Neuronal stem cell (in vitro differentiated cells): Measurements from ENCODE around the gene TLX1.

Source experiments
- DNase-seq: peaks from one replicate; pipeline ENCODE4 v3.0.0-alpha.2; 2013; ENCODE audit warnings: low spot score
- H2AFZ ChIP-seq: one replicate; pipeline ENCODE4 v1.6.1; 2013; ENCODE audit warnings: mild to moderate bottlenecking, low read length, inconsistent platforms
- H2AK5ac ChIP-seq: 2 replicates; pipeline ENCODE4 v1.6.1; 2013; ENCODE audit warnings: low read depth, mild to moderate bottlenecking, inconsistent platforms, low read length, moderate library complexity, mixed read lengths
- H2BK120ac ChIP-seq: 2 replicates; pipeline ENCODE4 v1.6.1; 2013; ENCODE audit warnings: low read depth, mild to moderate bottlenecking, inconsistent platforms, low read length, moderate library complexity, mixed read lengths
- H2BK12ac ChIP-seq: one replicate; pipeline ENCODE4 v1.6.1; 2013; ENCODE audit warnings: low read length, inconsistent platforms
- H2BK15ac ChIP-seq: 2 replicates; pipeline ENCODE4 v1.6.1; 2013; ENCODE audit warnings: mild to moderate bottlenecking, low read length, inconsistent platforms, mixed read lengths
- H2BK5ac ChIP-seq: one replicate; pipeline ENCODE4 v1.6.1; 2013; ENCODE audit warnings: inconsistent platforms, mild to moderate bottlenecking, low read length, moderate library complexity
- H3K14ac ChIP-seq: one replicate; pipeline ENCODE4 v1.6.1; 2013; ENCODE audit warnings: low read length, inconsistent platforms
- H3K18ac ChIP-seq: 2 replicates; pipeline ENCODE4 v1.6.1; 2013; ENCODE audit warnings: low read length, inconsistent platforms
- H3K23ac ChIP-seq: 2 replicates; pipeline ENCODE4 v1.6.1; 2013; ENCODE audit warnings: low read depth, mild to moderate bottlenecking, mixed read lengths, low read length, inconsistent platforms; ENCODE audit not compliant: poor library complexity
- H3K27ac ChIP-seq: replicated peaks from 3 replicates; pipeline ENCODE4 v1.5.1; 2013; ENCODE audit warnings: low read length, inconsistent platforms
- H3K27me3 ChIP-seq, 3 experiments: 2 replicates each; pipeline ENCODE4 v1.6.1; 2013; ENCODE audit warnings: low read length in 3 of 3, mild to moderate bottlenecking in 2 of 3, inconsistent platforms in 1 of 3, low read depth in 1 of 3, mixed read lengths in 1 of 3, moderate library complexity in 1 of 3; ENCODE audit not compliant: control insufficient read depth in 3 of 3, insufficient read depth in 3 of 3
- H3K36me3 ChIP-seq, 2 donors: replicated peaks in 1 of 2; 2 replicates each; pipeline ENCODE4 v1.6.1; 2013; ENCODE audit warnings: low read length in 2 of 2; ENCODE audit not compliant: control insufficient read depth in 2 of 2, insufficient read depth in 2 of 2
- H3K4ac ChIP-seq: 2 replicates; pipeline ENCODE4 v1.6.1; 2013; ENCODE audit warnings: inconsistent platforms, mild to moderate bottlenecking, low read length, moderate library complexity
- H3K4me1 ChIP-seq, 2 donors: 1 replicate in 1 of 2; 2 replicates in 1 of 2; pipeline ENCODE4 v1.6.1; 2013; ENCODE audit warnings: low read length in 2 of 2, low read depth in 1 of 2; ENCODE audit not compliant: control insufficient read depth in 2 of 2, insufficient read depth in 1 of 2
- H3K4me2 ChIP-seq: one replicate; pipeline ENCODE4 v1.6.1; 2013; ENCODE audit warnings: mild to moderate bottlenecking, low read length, inconsistent platforms; ENCODE audit not compliant: insufficient read depth, poor library complexity, severe bottlenecking
- H3K4me3 ChIP-seq, 2 donors: 2 replicates each; pipeline ENCODE4 v1.5.1; 2013; ENCODE audit warnings: low read length in 2 of 2, mild to moderate bottlenecking in 2 of 2, inconsistent platforms in 1 of 2, moderate library complexity in 1 of 2
- H3K79me1 ChIP-seq: one replicate; pipeline ENCODE4 v1.6.1; 2013; ENCODE audit warnings: low read depth, mild to moderate bottlenecking, inconsistent platforms, low read length, moderate library complexity
- H3K9ac ChIP-seq: one replicate; pipeline ENCODE4 v1.6.1; 2013; ENCODE audit warnings: mild to moderate bottlenecking, low read depth, low read length, inconsistent platforms; ENCODE audit not compliant: poor library complexity
- H3K9me3 ChIP-seq, 2 donors: replicated peaks in 1 of 2; 2 replicates each; pipeline versions ENCODE3 to v1.6.1; 2013; ENCODE audit warnings: low read length in 2 of 2, mild to moderate bottlenecking in 2 of 2, inconsistent platforms in 1 of 2, low read depth in 1 of 2, mixed read lengths in 1 of 2, moderate library complexity in 1 of 2; ENCODE audit not compliant: control insufficient read depth in 2 of 2, insufficient read depth in 1 of 2
- H4K8ac ChIP-seq: one replicate; pipeline ENCODE4 v1.6.1; 2013; ENCODE audit warnings: low read depth, mild to moderate bottlenecking, inconsistent platforms, low read length, moderate library complexity
- H4K91ac ChIP-seq: one replicate; pipeline ENCODE4 v1.6.1; 2013; ENCODE audit warnings: low read length, low read depth, mild to moderate bottlenecking, inconsistent platforms; ENCODE audit not compliant: poor library complexity
- WGBS, 2 donors: extraction: QIAGEN DNeasy Blood & Tissue Kit; methylation state at CpG; one replicate each; pipeline ENCODE4 v1.1.7; 2013; ENCODE audit warnings: missing lambda C conversion rate in 2 of 2, mixed read lengths in 1 of 2; ENCODE audit not compliant: insufficient read length in 2 of 2, insufficient replicate concordance in 1 of 2; ENCODE audit errors: extremely low coverage in 2 of 2; 5-methylcytosine and 5-hydroxymethylcytosine counted together

The TLX1 gene

DNA sequence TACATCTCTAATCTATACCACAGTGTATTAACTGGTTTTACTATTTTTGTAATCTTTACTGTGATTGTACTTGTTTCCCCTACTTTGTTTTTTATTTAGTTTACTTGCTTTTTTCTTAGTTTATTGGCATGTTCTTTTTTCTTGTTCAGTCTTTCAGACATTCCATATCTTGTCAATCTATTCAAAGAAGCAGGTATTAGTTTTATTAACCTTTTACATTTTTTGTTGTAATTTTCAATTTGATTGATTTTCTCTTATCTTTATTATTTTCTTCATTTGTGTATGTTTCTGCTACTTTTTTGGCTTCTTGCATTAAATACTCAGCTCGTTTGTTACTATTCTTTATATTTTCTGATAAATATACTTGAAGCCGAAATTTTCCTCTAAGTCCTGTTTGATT lies 41.6 kb downstream of the TLX1 start:
- Histone ChIP-seq H2BK120ac (no peak overlapping the region), H3K9me3 (peaks cover 0 to 2% of the 10 kb centered on the region in 2 donors), H4K8ac (no peak overlapping the region), H3K27ac (no peak overlapping the region), H3K4me3 (no peak overlapping the region), H3K27me3 (peaks cover 0 to 9% (median 0%) of the 10 kb centered on the region in 3 experiments), H3K4me1 (no peaks in the 10 kb centered on the region), H3K4me2 (no peak overlapping the region), H3K79me1 (no peaks in the 10 kb centered on the region), H3K14ac (no peak overlapping the region), H2BK12ac (no peak overlapping the region), H2BK15ac (no peak overlapping the region), H2BK5ac (no peak overlapping the region), H3K23ac (no peak overlapping the region), H2AFZ (no peak overlapping the region), H3K4ac (no peak overlapping the region), H3K9ac (no peak overlapping the region), H2AK5ac (no peak overlapping the region), H3K36me3 (no peaks in the 10 kb centered on the region), H4K91ac (no peak overlapping the region), H3K18ac (no peak overlapping the region)
- no peak for DNase-seq
- WGBS, 2 donors, result no CpG with 5 or more reads among the region's 2 CpGs

DNA sequence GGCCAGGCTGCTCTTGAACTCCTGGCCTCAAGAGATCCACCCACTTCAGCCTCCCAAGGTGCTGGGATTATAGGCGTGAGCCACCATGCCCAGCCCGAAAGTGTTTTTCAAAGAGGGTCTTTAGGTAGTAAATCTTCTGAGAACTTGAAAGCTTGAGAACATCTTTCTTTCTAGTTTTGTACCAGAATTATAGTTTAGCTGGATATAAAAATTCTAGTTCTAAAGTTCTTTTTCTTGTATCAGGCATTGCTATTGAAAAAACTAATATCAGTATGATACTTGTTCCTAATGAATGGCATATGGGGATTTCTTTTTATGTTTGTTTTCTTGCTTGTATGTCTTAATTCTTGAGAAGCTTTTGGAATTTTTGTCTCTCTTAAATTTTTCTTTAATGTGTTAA lies 43.2 kb downstream of the TLX1 start:
- DNase-seq, result no peak
- Histone ChIP-seq H2BK120ac (no peak overlapping the region), H4K91ac (no peak overlapping the region), H4K8ac (no peak overlapping the region), H3K9me3 (no peaks in the 10 kb centered on the region), H3K79me1 (no peaks in the 10 kb centered on the region), H3K36me3 (no peaks in the 10 kb centered on the region), H2BK15ac (no peak overlapping the region), H3K27ac (no peak overlapping the region), H3K23ac (no peak overlapping the region), H2BK5ac (no peak overlapping the region), H3K4ac (no peak overlapping the region), H2AK5ac (no peak overlapping the region), H3K14ac (no peak overlapping the region), H3K4me2 (no peak overlapping the region), H3K9ac (no peak overlapping the region), H2AFZ (no peak overlapping the region), H3K27me3 (peaks cover 0 to 9% (median 0%) of the 10 kb centered on the region in 3 experiments), H3K4me1 (no peaks in the 10 kb centered on the region), H3K18ac (no peak overlapping the region), H2BK12ac (no peak overlapping the region), H3K4me3 (no peak overlapping the region)
- no CpG with 5 or more reads among the region's 2 CpGs for WGBS, 2 donors

DNA sequence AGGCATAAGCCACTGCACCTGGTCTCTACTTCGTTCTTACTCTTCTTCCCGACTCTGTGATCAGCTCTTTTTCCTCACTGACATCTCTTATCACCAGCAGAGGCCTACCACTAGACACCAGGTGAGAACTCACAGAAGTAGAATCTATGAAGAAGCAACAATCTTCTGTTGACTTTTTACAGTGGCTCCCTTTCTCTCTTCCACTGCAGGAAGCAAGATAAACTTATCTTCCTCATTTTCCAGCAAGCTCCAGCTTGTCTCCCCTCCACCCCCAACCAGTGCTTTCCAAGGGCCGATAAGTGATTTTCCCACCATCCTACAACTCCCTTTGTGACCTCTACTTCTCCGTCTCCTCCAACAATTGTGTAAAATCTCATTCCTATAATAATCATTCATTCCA lies 45.5 kb downstream of the TLX1 start:
- Histone ChIP-seq H3K23ac (no peak overlapping the region), H2BK15ac (no peak overlapping the region), H4K91ac (no peak overlapping the region), H3K4ac (no peak overlapping the region), H2AK5ac (no peak overlapping the region), H3K18ac (no peak overlapping the region), H3K4me2 (no peak overlapping the region), H2AFZ (no peak overlapping the region), H3K79me1 (no peaks in the 10 kb centered on the region), H3K27ac (no peak overlapping the region), H3K27me3 (peaks cover 0 to 9% (median under 1%) of the 10 kb centered on the region in 3 experiments), H3K4me3 (no peak overlapping the region), H3K9ac (no peak overlapping the region), H2BK12ac (no peak overlapping the region), H4K8ac (no peak overlapping the region), H2BK120ac (no peak overlapping the region), H3K14ac (no peak overlapping the region), H3K4me1 (no peaks in the 10 kb centered on the region), H2BK5ac (no peak overlapping the region), H3K36me3 (no peaks in the 10 kb centered on the region), H3K9me3 (no peaks in the 10 kb centered on the region)
- WGBS, 2 donors, result no CpG with 5 or more reads among the region's 4 CpGs
- DNase-seq, result no peak

DNA sequence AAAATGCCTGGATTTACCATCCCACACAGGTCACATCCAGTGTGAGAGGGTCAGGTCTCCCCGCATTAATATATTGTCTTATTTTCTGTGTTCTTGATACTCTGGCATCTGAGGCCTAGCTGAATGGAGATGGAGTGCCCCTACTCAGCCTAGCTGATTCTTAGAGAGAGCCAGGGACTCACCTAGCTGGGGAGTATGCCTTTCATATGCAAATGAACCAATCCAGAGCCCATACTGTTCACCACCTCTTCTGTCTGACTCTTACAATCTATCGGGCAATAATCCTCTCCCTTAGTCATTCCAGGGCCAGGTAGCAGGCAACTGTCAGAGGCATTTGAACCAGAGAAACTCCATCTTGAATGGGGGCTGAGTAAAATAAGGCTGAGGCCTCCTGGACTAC lies 51.8 kb downstream of the TLX1 start:
- Histone ChIP-seq H3K4me3 (no peak overlapping the region), H2BK12ac (no peak overlapping the region), H3K9me3 (no peaks in the 10 kb centered on the region), H4K8ac (no peak overlapping the region), H3K4me2 (no peak overlapping the region), H3K79me1 (no peaks in the 10 kb centered on the region), H3K4ac (no peak overlapping the region), H2AFZ (no peak overlapping the region), H2BK5ac (no peak overlapping the region), H4K91ac (no peak overlapping the region), H2AK5ac (no peak overlapping the region), H2BK120ac (no peak overlapping the region), H3K27ac (no peak overlapping the region), H3K27me3 (peaks cover 0 to 14% (median 2%) of the 10 kb centered on the region in 3 experiments), H3K14ac (no peak overlapping the region), H3K4me1 (no peaks in the 10 kb centered on the region), H3K9ac (no peak overlapping the region), H2BK15ac (no peak overlapping the region), H3K23ac (no peak overlapping the region), H3K18ac (no peak overlapping the region), H3K36me3 (no peaks in the 10 kb centered on the region)
- no CpG with 5 or more reads among the region's 2 CpGs for WGBS, 2 donors
- DNase-seq, result no peak
